Epidermal melanocyte (primary cell): ENCODE results near the gene LCN9.
"Not testable (repeated sequence)": the region's sequence is repeated elsewhere in the genome, so short reads cannot be mapped to it uniquely, and the experiment has no call there.

Experiments
- DNase-seq: peaks from one replicate; pipeline ENCODE4 v3.0.0; 2011; ENCODE audit warnings: low spot score; ENCODE audit not compliant: insufficient read length

LCN9 gene

GRCh38 chr9:135662758-135663450 lies at the start of gene LCN9:
LCN9 (plus strand) TSS chr9:135663309; CDS start chr9:135663322, 13 bp downstream.
- DNase-seq: no peak

DNA sequence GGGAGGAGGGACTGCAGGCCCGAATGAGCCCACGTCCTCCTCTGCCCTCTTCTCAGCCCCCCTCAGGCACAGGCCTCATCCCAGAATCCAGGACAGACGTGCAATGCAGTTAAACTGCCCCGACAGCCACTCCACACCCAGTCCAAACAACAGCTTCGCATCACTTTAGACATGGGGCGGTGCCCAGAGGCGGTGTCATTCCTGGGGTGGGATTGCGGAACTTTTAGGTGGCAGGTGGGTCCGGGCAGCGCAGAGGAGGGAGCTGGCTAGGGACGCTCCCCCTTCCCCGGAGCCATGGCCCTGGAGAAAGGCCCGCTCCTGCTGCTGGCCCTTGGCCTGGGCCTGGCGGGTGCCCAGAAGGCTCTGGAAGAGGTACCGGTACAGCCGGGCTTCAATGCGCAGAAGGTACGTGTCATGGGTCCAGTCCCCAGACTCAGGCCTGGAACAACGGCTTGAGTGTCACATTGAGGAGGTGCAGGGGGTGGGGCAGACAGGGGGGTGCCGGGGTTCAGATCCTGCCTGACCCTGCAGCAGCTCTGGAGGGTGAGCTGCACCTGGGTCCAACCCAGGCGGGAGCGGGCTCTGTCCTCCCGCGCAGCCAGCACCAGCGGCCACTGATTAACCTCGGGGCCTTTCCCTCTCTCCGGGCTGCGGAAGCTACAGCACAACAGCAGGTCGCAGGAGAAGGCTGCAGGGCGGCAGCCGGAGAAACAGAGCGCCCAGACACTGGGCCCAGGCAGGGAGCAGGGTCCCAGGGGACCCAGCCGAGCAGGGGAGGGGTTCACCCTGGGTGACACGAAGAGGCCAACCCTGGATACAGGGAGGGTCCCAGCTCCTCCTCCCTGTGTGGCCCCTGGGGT lies 48.9 kb upstream of the LCN9 start:
- DNase-seq: no peak

DNA sequence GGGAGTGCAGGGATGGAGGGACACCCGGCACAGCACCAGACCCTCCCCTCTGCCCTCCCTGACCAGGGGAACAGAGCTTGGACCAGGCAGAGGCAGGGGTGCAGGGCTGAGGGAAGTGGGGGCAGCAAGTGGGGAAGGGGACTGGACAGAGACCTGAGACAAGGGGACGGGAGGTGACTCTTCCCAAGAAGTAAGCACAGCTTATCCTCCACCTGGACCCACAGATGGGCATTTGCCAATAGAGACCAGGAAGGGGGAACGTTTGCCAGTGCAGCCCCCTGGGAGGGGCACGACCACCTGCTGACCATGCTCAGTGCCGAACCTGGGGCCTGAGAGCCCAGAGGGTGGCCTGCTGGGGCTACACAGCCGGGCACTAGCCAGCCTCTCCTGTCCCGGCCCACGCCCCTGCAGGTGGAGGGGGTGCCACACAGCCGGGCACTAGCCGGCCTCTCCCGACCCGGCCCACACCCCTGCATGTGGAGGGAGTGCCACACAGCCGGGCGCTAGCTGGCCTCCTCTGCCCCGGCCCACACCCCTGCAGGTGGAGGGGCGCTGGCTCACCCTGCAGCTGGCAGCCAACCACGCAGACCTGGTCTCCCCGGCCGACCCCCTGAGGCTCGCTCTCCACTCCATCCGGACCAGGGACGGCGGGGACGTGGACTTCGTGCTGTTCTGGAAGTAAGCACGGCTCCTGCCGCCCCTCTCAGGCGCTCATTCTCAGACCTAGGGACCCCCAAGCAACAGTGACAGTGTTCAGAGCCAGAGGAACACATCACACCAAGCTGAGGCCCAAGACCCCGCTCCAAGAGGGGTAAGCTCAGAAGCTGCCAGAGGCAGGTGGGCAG lies 48.1 kb upstream of the LCN9 start:
- DNase-seq: no peak

DNA sequence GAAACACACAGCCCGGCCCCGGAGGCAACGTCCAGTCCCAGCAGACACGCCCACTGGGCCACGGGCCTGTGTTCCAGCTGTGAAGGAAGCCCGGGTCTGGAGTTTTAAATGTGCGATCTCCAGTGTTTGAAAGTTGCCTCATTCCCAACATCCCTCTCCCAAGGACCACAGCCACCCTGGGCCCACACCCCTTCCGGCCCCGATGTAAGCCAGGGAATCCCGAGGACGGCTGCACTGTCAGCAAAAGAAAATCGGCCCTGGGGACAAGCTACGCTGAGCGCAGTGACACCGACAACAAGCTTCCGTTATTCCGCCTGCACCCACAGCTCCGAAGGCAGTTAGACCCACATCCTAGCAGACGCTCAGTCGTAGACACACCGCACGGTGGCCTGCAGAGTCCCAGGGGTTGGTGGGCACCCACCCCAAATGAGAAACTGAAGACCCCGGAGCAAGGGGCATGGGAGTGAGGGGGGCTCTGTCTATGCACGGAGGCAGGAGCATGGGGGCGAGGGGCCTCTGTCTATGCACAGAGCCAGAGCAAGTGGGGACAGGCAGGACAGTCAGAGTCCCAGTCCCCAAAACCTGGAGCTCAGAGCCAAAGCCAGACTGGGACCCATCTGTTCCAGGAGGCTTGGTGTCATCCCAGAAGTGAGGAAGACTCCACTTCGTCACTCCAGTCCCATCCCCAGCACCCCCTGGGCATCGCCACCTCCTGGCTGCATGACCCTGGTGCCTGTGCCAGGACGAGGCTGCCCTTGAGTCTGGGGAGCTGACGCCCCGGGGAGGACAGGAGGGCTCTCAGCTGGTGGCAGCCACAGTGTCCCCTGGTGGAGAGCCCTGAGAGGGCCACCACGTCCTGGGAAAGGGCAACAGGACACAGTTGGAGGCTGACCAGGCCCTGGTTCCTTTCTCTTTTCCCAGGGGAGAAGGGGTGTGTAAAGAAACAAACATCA lies 47.2 kb upstream of the LCN9 start:
- DNase-seq: no peak

- no peak for DNase-seq
Observed at GRCh38 chr9:135616619-135617537, 46.2 kb upstream of the LCN9 start.

DNA sequence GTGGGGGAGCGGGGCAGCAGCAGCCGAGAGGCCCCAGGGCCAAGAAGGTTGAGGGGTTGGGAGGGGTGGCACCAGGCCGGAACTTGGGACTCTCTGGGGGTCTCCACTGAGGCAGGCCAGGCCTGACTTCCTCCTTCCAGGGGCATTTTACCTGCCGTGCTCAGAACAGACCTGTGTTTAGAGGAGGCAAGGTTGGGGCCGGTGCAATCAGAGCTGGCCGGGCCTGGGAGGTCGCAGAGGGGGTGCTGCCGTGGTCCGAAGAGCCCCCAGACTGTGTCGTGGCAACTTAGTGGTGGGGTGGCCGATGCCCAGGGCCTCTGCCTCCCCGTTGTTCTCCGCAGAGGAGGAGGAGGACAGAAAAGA lies 45.6 kb upstream of the LCN9 start:
- no peak for DNase-seq

DNA sequence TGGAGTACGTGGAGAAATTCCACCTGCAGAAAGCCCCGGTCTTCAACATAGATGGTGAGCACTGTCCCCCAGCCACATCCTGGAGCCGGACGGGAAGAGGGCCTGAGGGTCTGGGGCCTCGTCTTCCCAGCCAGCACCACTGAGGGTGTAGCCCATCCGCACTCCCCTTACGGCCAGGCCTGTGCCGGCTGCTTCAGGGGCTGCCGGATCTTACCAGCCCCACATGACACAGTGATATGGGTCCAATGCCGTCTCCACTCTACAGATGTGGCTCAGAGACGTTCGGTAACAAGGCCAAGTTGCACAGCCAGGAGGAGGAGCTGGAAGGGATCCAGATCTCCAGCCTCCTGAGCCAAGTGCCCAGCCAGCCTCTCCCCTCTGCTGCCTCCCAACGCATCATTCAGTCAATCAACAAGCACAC lies 45.1 kb upstream of the LCN9 start:
- DNase-seq: no peak

DNA sequence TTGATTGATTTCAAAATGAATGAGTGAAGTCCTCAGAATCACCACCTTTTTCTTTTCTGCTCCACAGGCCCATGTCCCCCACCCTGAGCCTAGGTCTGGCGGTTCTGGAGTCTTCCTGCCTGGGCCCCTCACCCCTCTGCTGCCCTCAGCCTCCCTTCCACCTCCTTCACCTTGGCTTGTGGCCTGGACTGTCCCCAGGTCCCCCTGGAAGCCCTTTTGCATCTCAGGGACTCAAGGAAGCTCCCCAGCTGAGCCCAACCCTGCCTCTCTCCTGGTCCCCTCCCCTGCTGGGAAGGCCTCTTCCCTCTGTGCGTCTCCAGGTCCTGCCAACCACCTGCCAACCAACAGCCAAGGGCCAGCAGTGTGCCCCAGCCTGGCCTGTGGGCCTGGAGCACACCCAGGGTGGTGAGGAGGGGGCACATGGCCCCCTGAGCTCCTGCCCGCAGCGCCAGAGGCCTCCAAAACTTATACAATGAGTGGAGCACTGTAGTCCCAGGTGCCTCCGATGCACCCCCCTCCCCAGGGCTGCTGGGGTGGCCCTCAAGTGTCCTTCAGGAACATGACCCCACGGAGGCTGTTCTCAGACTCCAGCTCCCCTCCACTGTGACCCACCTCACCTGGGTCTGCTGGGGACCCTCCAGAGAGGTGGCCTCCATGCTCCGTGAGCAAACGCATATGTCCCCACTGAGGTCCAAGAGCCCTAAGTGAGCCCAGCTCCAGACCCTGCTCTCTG lies 44.1 kb upstream of the LCN9 start:
- no peak for DNase-seq

DNA sequence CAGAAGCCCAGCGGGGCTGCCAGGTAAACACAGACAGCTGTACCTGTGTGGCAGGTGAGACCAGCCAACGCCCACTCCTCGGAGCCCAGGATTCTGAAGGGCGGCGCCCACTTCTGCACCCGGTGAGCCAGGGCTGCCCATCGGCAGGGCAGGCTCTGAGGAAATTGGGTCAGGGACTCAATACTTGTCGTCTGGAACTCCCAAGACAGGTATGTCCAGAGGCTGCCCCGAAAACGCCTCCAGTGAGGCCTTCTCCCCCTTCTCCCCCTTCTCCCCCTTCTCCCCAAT lies 43.6 kb upstream of the LCN9 start:
- no peak for DNase-seq

GRCh38 chr9:135620558-135620957 lies 42.6 kb upstream of the LCN9 start:
- no peak for DNase-seq

DNA sequence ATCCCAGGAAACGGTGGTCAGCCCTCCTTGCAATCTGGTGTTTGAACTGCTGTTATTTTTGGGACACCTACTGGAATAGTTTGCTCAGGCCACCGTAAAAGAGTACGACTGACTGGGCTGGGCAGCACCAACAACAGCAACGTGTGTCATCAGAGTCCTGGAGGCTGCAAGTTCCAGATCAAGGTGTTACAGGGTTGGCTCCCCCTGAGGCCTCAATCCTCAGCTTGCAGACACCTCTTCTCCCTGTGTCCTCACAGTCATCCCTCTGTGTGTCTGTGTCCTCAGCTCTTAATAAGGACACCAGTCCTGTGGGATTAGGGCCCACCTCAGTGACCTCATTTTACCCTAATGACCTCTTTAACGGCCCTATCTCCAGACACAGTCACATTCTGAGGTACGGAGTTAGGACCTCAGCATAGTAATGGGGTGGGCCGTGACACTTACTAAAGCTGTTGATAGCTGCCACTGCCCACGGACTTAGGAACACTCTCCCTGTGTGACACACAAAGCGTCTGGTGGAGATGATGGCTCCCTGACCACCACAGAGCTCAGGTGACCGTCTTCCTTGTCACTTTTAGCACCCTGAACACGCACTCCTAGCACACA lies 40.6 kb upstream of the LCN9 start:
- DNase-seq: no peak

GRCh38 chr9:135624282-135624681 lies 38.8 kb upstream of the LCN9 start:
- DNase-seq: no peak

- no peak for DNase-seq
Observed at GRCh38 chr9:135632841-135633240, 30.3 kb upstream of the LCN9 start.

DNA sequence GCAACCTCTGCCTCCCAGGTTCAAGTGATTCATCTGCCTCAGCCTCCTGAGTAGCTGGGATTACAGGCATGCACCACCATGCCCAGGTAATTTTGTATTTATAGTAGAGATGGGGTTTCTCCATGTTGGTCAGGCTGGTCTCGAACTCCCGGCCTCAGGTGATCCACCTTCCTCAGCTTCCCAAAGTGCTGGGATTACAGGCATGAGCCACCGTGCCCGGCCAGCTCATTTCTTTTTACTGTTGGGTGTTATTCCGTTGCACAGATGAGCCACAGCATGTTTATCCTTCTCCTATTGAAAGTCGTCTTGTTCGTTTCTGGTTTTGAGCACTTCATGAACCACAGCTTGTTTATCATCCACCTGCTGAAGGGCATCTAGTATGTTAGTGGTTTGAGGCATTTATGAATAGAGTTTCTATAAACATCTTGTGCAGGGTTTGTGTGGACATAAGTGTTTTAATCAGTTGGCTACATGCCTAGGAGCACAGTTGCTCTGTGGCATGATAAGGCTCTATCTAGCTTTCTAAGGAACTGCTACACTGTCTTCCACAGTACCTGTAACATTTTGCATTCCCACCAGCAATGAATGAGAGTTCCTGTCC lies 26.1 kb upstream of the LCN9 start:
- DNase-seq: not testable (repeated sequence)

DNA sequence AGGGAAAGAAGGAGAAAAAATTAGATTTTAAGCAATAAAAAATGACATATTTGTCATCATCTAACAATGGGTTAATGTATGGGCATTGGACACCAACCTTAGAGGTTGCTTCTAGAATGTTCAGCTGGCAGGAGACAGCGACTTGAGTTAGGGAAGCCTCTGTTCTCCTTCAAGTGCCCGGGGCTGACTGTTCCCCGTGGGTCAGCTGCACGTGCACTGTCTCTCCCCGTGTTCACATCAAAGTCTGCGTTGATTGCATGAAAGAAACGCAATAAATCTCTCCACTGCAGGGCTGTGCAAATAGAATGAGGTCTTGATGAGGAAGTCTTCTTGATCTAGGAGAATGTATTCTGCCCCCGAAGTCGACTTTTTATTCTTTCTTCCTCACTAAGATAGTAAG lies 23.9 kb upstream of the LCN9 start, which contains the start of gene GLT6D1:
TSS of gene GLT6D1 (minus strand) at position 345 of the 400 bp plus-strand sequence. CDS start 353 bp downstream, outside the sequence.
- DNase-seq: no peak

- DNase-seq: no peak
Observed at GRCh38 chr9:135641047-135641446, 22.1 kb upstream of the LCN9 start.

DNA sequence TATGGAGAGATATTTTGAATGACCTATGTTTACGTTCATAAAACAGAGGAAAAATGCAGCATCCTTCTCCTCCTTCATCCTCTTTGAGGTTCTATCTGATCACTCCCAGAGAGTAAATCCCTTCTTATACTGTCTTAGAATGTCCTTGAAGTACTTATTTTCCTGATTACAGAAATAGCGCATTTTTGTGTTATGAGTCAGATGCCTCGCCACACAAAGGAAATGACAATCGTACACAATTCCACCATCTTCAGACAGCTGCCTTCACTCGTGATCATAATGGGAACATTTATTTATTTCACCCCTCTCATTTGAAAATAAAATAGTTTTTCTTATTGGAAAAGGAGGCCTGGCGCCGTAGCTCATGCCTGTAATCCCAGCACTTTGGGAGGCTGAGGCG lies 21.4 kb upstream of the LCN9 start:
- DNase-seq: no peak

GRCh38 chr9:135644631-135645218 lies 18.4 kb upstream of the LCN9 start:
- DNase-seq: no peak
